ENCODE data around the gene SCD. TPM values are rescaled to one million over a fixed set of nuclear protein-coding genes. Genes with fewer than 3 reads are reported as not detected.

The SCD gene
- total and polyA plus RNA-seq, 7 experiments from 2014 or later: 1.0 to 121 (median 2.3) TPM

- no peak overlapping the region for H3K4me3 Mint-ChIP-seq
- no peaks in the 10 kb centered on the region for H3K4me1 Mint-ChIP-seq
- no peaks in the 10 kb centered on the region for H3K36me3 ChIP-seq (ENCODE audit: control insufficient read depth in 2 of 3, insufficient read depth in 3 of 3, low read length in 3 of 3)
- CTCF ChIA-PET: no interaction called here
- no peaks in the 10 kb centered on the region for H3K9me3 Mint-ChIP-seq
- intact Hi-C loops (cut with micrococcal nuclease): no loop called here
- no peaks in the 10 kb centered on the region for H3K9me3 ChIP-seq (ENCODE audit: control insufficient read depth in 2 of 3, low read length in 3 of 3)
- no peak overlapping the region for H3K27ac Mint-ChIP-seq
- peaks cover 0 to 4% of the 10 kb centered on the region in 2 donors for H3K27me3 ChIP-seq (ENCODE audit: control insufficient read depth in 2 of 2, insufficient read depth in 2 of 2, low read length in 2 of 2)
- no peak overlapping the region for H3K4me3 ChIP-seq (ENCODE audit: low read length)
- no peaks in the 10 kb centered on the region for H3K36me3 Mint-ChIP-seq
- ATAC-seq: no peak
- POLR2A ChIA-PET: no interaction called here
- no peak for DNase-seq
- no peak overlapping the region for H3K27ac ChIP-seq (ENCODE audit: low read depth, low read length)
- H3K4me1 ChIP-seq (ENCODE audit: control insufficient read depth in 2 of 2, insufficient read depth in 2 of 2, low read length in 2 of 2): no peaks in the 10 kb centered on the region
- peaks cover 30 to 80% (median 49%) of the 10 kb centered on the region in 5 donors for H3K27me3 Mint-ChIP-seq
Observed at GRCh38 chr10:100307684-100308083, 39.3 kb upstream of the SCD start.

- Mint-ChIP-seq H3K27me3 (peaks cover 38 to 76% (median 39%) of the 10 kb centered on the region in 5 donors), H3K27ac (peak overlapping the region in 1 of 9 donors; percentile 47), H3K36me3 (no peaks in the 10 kb centered on the region), H3K4me1 (no peaks in the 10 kb centered on the region), H3K4me3 (no peak overlapping the region), H3K9me3 (no peaks in the 10 kb centered on the region)
- no peak overlapping the region for H3K27ac ChIP-seq (ENCODE audit: low read depth, low read length)
- no peak for DNase-seq
- ChIA-PET CTCF (interaction anchor here (0.5 to 0.6 kb wide), 2 partner anchors 614 to 841 kb away, joined by 3 read pairs; no protein-coding TSS in a partner anchor), POLR2A (no interaction called here)
- no peak overlapping the region for H3K4me3 ChIP-seq (ENCODE audit: low read length)
- intact Hi-C loops (cut with micrococcal nuclease): no loop called here
- no peaks in the 10 kb centered on the region for H3K4me1 ChIP-seq (ENCODE audit: control insufficient read depth in 2 of 2, insufficient read depth in 2 of 2, low read length in 2 of 2)
- no peak for ATAC-seq
- no peaks in the 10 kb centered on the region for H3K27me3 ChIP-seq (ENCODE audit: control insufficient read depth in 2 of 2, insufficient read depth in 2 of 2, low read length in 2 of 2)
- H3K9me3 ChIP-seq (ENCODE audit: control insufficient read depth in 2 of 3, low read length in 3 of 3): no peaks in the 10 kb centered on the region
- H3K36me3 ChIP-seq (ENCODE audit: control insufficient read depth in 2 of 3, insufficient read depth in 3 of 3, low read length in 3 of 3): no peaks in the 10 kb centered on the region
Observed at GRCh38 chr10:100311298-100311697, 35.7 kb upstream of the SCD start.

- no peak for DNase-seq
- H3K36me3 ChIP-seq (ENCODE audit: control insufficient read depth in 2 of 3, insufficient read depth in 3 of 3, low read length in 3 of 3): no peaks in the 10 kb centered on the region
- Mint-ChIP-seq H3K36me3 (peaks cover 0 to 3% (median 0%) of the 10 kb centered on the region in 5 donors), H3K9me3 (no peaks in the 10 kb centered on the region), H3K27me3 (peaks cover 42 to 75% (median 47%) of the 10 kb centered on the region in 5 donors), H3K4me3 (no peak overlapping the region), H3K4me1 (no peaks in the 10 kb centered on the region), H3K27ac (no peak overlapping the region)
- ChIA-PET POLR2A (no interaction called here), CTCF (no interaction called here)
- intact Hi-C loops (cut with micrococcal nuclease): no loop called here
- H3K4me3 ChIP-seq (ENCODE audit: low read length): no peak overlapping the region
- no peak for ATAC-seq
- no peak overlapping the region for H3K27ac ChIP-seq (ENCODE audit: low read depth, low read length)
- H3K9me3 ChIP-seq (ENCODE audit: control insufficient read depth in 2 of 3, low read length in 3 of 3): no peaks in the 10 kb centered on the region
- H3K4me1 ChIP-seq (ENCODE audit: control insufficient read depth in 2 of 2, insufficient read depth in 2 of 2, low read length in 2 of 2): no peaks in the 10 kb centered on the region
- no peaks in the 10 kb centered on the region for H3K27me3 ChIP-seq (ENCODE audit: control insufficient read depth in 2 of 2, insufficient read depth in 2 of 2, low read length in 2 of 2)
Observed at GRCh38 chr10:100315615-100316014, 31.4 kb upstream of the SCD start.

GRCh38 chr10:100318207-100318606 lies 28.8 kb upstream of the SCD start:
- no peak for ATAC-seq
- Mint-ChIP-seq H3K4me1 (no peaks in the 10 kb centered on the region), H3K9me3 (no peaks in the 10 kb centered on the region), H3K27me3 (peaks cover 25 to 55% (median 28%) of the 10 kb centered on the region in 5 donors), H3K36me3 (peaks cover 0 to 3% (median 0%) of the 10 kb centered on the region in 5 donors), H3K27ac (no peak overlapping the region), H3K4me3 (no peak overlapping the region)
- CTCF ChIA-PET: interaction anchor here (0.7 kb wide), 1 partner anchor 103 kb away, joined by 6 read pairs; no protein-coding TSS in a partner anchor
- no peaks in the 10 kb centered on the region for H3K27me3 ChIP-seq (ENCODE audit: control insufficient read depth in 2 of 2, insufficient read depth in 2 of 2, low read length in 2 of 2)
- H3K4me3 ChIP-seq (ENCODE audit: low read length): no peak overlapping the region
- no peaks in the 10 kb centered on the region for H3K36me3 ChIP-seq (ENCODE audit: control insufficient read depth in 2 of 3, insufficient read depth in 3 of 3, low read length in 3 of 3)
- no peak for DNase-seq
- H3K27ac ChIP-seq (ENCODE audit: low read depth, low read length): no peak overlapping the region
- intact Hi-C loops (cut with micrococcal nuclease): no loop called here
- POLR2A ChIA-PET: no interaction called here
- H3K9me3 ChIP-seq (ENCODE audit: control insufficient read depth in 2 of 3, low read length in 3 of 3): no peaks in the 10 kb centered on the region
- H3K4me1 ChIP-seq (ENCODE audit: control insufficient read depth in 2 of 2, insufficient read depth in 2 of 2, low read length in 2 of 2): no peaks in the 10 kb centered on the region

GRCh38 chr10:100319707-100320402 lies 27.2 kb upstream of the SCD start:
- Mint-ChIP-seq H3K4me3 (no peak overlapping the region), H3K9me3 (no peaks in the 10 kb centered on the region), H3K4me1 (no peaks in the 10 kb centered on the region), H3K27ac (no peak overlapping the region), H3K36me3 (peaks cover 0 to 3% (median 0%) of the 10 kb centered on the region in 5 donors), H3K27me3 (peaks cover 15 to 45% (median 18%) of the 10 kb centered on the region in 5 donors)
- Histone ChIP-seq H3K9me3 (ENCODE audit: control insufficient read depth in 2 of 3, low read length in 3 of 3) (no peaks in the 10 kb centered on the region), H3K4me1 (ENCODE audit: control insufficient read depth in 2 of 2, insufficient read depth in 2 of 2, low read length in 2 of 2) (no peaks in the 10 kb centered on the region), H3K27ac (ENCODE audit: low read depth, low read length) (no peak overlapping the region), H3K27me3 (ENCODE audit: control insufficient read depth in 2 of 2, insufficient read depth in 2 of 2, low read length in 2 of 2) (no peaks in the 10 kb centered on the region), H3K36me3 (ENCODE audit: control insufficient read depth in 2 of 3, insufficient read depth in 3 of 3, low read length in 3 of 3) (no peaks in the 10 kb centered on the region), H3K4me3 (ENCODE audit: low read length) (no peak overlapping the region)
- intact Hi-C loops (cut with micrococcal nuclease): no loop called here
- ATAC-seq (no peak), DNase-seq (no peak)
- ChIA-PET POLR2A (no interaction called here), CTCF (no interaction called here)

- CTCF ChIA-PET: no interaction called here
- intact Hi-C loops (cut with micrococcal nuclease): no loop called here
- peaks cover 3 to 16% (median 12%) of the 10 kb centered on the region in 7 donors for H3K4me1 Mint-ChIP-seq
Observed at GRCh38 chr10:100325158-100325557, 21.9 kb upstream of the SCD start.

More at GRCh38 chr10:100325158-100325557, 21.9 kb upstream of the SCD start:
- Mint-ChIP-seq H3K9me3 (no peaks in the 10 kb centered on the region), H3K4me3 (no peak overlapping the region), H3K27ac (no peak overlapping the region), H3K27me3 (peaks cover 0 to 12% (median 0%) of the 10 kb centered on the region in 5 donors), H3K36me3 (no peaks in the 10 kb centered on the region)
- Histone ChIP-seq H3K27ac (ENCODE audit: low read depth, low read length) (no peak overlapping the region), H3K4me1 (ENCODE audit: control insufficient read depth in 2 of 2, insufficient read depth in 2 of 2, low read length in 2 of 2) (peaks cover 0 to 3% of the 10 kb centered on the region in 2 donors), H3K9me3 (ENCODE audit: control insufficient read depth in 2 of 3, low read length in 3 of 3) (no peaks in the 10 kb centered on the region), H3K36me3 (ENCODE audit: control insufficient read depth in 2 of 3, insufficient read depth in 3 of 3, low read length in 3 of 3) (no peaks in the 10 kb centered on the region), H3K4me3 (ENCODE audit: low read length) (no peak overlapping the region), H3K27me3 (ENCODE audit: control insufficient read depth in 2 of 2, insufficient read depth in 2 of 2, low read length in 2 of 2) (no peaks in the 10 kb centered on the region)
- POLR2A ChIA-PET: no interaction called here
- DNase-seq (no peak), ATAC-seq (no peak)

Data from naive thymus-derived CD4-positive, alpha-beta T cell (primary cell).